HG03095 (cell line): Measurements from ENCODE around the gene PHF14.

ENCODE experiments used
- ATAC-seq: cut with Tn5 transposase; IDR thresholded peaks from one replicate; pipeline ENCODE4 v1.9.1; 2021; ENCODE audit warnings: moderate library complexity; ENCODE audit not compliant: unreplicated experiment

The PHF14 gene

GRCh38 chr7:11196143-11196542 is 222.5 kb downstream of the PHF14 start:
- no peak for ATAC-seq

- ATAC-seq = no peak
Measured at GRCh38 chr7:11203224-11203623, 229.6 kb downstream of the PHF14 start.

- ATAC-seq = no peak
Measured at GRCh38 chr7:11203683-11204082, 230.0 kb downstream of the PHF14 start.

GRCh38 chr7:11206177-11206899 is 232.7 kb downstream of the PHF14 start:
- no peak for ATAC-seq

GRCh38 chr7:11207565-11207964 is 233.9 kb downstream of the PHF14 start:
- ATAC-seq = no peak

- ATAC-seq = no peak
Measured at GRCh38 chr7:11208883-11209465, 235.3 kb downstream of the PHF14 start.

- no peak for ATAC-seq
Measured at GRCh38 chr7:11210374-11210773, 236.7 kb downstream of the PHF14 start.

- ATAC-seq = peak; percentile 79
Measured at GRCh38 chr7:11212080-11212711, 238.5 kb downstream of the PHF14 start.

- ATAC-seq = no peak
Measured at GRCh38 chr7:11212816-11213215, 239.1 kb downstream of the PHF14 start.

- no peak for ATAC-seq
Measured at GRCh38 chr7:11213266-11213665, 239.6 kb downstream of the PHF14 start.

- ATAC-seq = no peak
Measured at GRCh38 chr7:11216276-11216675, 242.6 kb downstream of the PHF14 start.

- no peak for ATAC-seq
Measured at GRCh38 chr7:11217848-11218565, 244.3 kb downstream of the PHF14 start.
